MCF 10A (cell line): ENCODE measurements around the gene C1QL3. TPM values are rescaled to one million over a fixed set of nuclear protein-coding genes. Genes with fewer than 3 reads are reported as not detected.
A peak's percentile ranks its signal among the peaks of the same experiment; 100 is the strongest.

ENCODE experiments used
- BruUV-seq: library from RNA; stranded (reverse); fragments of 400-500 nt; replicated peaks from 2 replicates; lab custom pipeline; 2021; lab: Mats Ljungman, UMichigan
- CTCF ChIA-PET: fragments of 300-600 bp; sonication (Branson Sonifier 250); formaldehyde crosslinking; extraction: SDS; loops from one replicate; lab custom pipeline; 2021; ENCODE audit warnings: antibody characterized with exemption, inconsistent platforms; lab: Yijun Ruan, JAX
- POLR2A ChIA-PET: fragments of 300-600, 350-650 bp; sonication (Branson Sonifier 250); formaldehyde crosslinking; extraction: SDS; loops from one replicate; lab custom pipeline; 2020; ENCODE audit warnings: antibody characterized with exemption, inconsistent platforms; lab: Yijun Ruan, JAX
- DNase-seq: peaks from one replicate; pipeline ENCODE4 v3.0.0-alpha.2; 2018; ENCODE audit not compliant: unreplicated experiment
- H3K27ac Mint-ChIP-seq: one replicate; pipeline ENCODE4 v1.8.0; 2022; ENCODE audit warnings: mild to moderate bottlenecking, low read depth, mixed read lengths; ENCODE audit not compliant: unreplicated experiment
- H3K27me3 Mint-ChIP-seq: one replicate; pipeline ENCODE4 v1.8.0; 2022; ENCODE audit warnings: mixed read lengths; ENCODE audit not compliant: insufficient read depth, unreplicated experiment
- H3K36me3 Mint-ChIP-seq: one replicate; pipeline ENCODE4 v1.8.0; 2022; ENCODE audit warnings: mild to moderate bottlenecking, moderate library complexity, mixed read lengths; ENCODE audit not compliant: insufficient read depth, unreplicated experiment
- H3K4me1 Mint-ChIP-seq: one replicate; pipeline ENCODE4 v1.8.0; 2022; ENCODE audit warnings: mixed read lengths; ENCODE audit not compliant: insufficient read depth, unreplicated experiment
- H3K4me3 Mint-ChIP-seq: one replicate; pipeline ENCODE4 v1.8.0; 2022; ENCODE audit warnings: mild to moderate bottlenecking, moderate library complexity, mixed read lengths; ENCODE audit not compliant: unreplicated experiment
- H3K9me3 Mint-ChIP-seq: one replicate; pipeline ENCODE4 v1.8.0; 2022; ENCODE audit warnings: mixed read lengths; ENCODE audit not compliant: unreplicated experiment
- intact Hi-C: fragments of 100-400 bp; cut with micrococcal nuclease; formaldehyde crosslinking; loops from 2 replicates; pipeline ENCODE4 v1.14.1; 2022
- total RNA-seq: library from RNA; stranded (reverse); gene quantifications from 2 replicates; pipeline ENCODE4 v1.2.3, GENCODE V29; 2022
- TF ChIP-seq, protein P1 (sequence below): fragments of 200-600 bp; IDR thresholded peaks from one replicate; pipeline ENCODE4 v1.8.0; 2022; ENCODE audit warnings: antibody characterized with exemption, mild to moderate bottlenecking; ENCODE audit not compliant: unreplicated experiment

The C1QL3 gene
- total RNA-seq, 1 experiment from 2014 or later: not detected

DNA sequence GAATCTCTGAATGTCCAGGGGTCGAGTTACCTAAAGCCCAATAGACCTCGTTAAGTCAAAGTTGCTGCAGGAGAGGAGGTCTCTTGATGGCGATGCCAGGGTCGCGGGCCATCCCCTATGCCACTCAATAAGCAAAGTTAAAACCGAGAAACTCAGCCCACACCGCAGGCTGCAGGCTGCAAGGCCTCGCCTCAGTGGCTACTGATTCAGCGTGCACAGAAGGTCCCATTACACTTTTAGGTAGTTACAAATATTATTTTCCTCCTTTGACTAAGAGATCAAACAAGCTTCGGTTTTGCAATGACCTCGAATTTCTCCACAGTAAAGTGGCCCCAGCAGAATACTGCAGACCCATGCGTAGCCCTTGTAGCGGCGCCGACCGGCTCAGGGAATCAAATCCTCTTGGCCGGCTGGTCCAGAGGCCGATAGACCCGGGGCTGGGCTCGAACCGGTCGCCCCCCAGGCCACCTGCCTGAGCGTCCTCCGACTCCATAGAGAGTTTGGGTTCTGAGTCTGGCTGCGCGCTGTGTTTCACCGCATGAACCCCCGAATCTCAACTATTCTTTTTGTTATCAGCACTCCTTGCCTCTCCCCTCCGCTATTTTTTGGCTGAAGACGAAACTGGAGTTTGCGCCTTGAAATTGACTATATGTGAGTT, 2.3 kb downstream of the C1QL3 start:
- Mint-ChIP-seq H3K4me3 (no peak overlapping the region), H3K27me3 (no peaks in the 10 kb centered on the region), H3K9me3 (no peaks in the 10 kb centered on the region), H3K36me3 (peaks cover 14% of the 10 kb centered on the region), H3K4me1 (no peaks in the 10 kb centered on the region), H3K27ac (no peak overlapping the region)
- intact Hi-C loops: no loop called here
- no peak for DNase-seq
- TF ChIP-seq, protein P1, sequence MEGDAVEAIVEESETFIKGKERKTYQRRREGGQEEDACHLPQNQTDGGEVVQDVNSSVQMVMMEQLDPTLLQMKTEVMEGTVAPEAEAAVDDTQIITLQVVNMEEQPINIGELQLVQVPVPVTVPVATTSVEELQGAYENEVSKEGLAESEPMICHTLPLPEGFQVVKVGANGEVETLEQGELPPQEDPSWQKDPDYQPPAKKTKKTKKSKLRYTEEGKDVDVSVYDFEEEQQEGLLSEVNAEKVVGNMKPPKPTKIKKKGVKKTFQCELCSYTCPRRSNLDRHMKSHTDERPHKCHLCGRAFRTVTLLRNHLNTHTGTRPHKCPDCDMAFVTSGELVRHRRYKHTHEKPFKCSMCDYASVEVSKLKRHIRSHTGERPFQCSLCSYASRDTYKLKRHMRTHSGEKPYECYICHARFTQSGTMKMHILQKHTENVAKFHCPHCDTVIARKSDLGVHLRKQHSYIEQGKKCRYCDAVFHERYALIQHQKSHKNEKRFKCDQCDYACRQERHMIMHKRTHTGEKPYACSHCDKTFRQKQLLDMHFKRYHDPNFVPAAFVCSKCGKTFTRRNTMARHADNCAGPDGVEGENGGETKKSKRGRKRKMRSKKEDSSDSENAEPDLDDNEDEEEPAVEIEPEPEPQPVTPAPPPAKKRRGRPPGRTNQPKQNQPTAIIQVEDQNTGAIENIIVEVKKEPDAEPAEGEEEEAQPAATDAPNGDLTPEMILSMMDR: no peak
- ChIA-PET POLR2A (no interaction called here), CTCF (interaction anchor here (0.7 to 1.0 kb wide), 4 partner anchors 9 to 66 kb away, joined by 3 to 6 read pairs (median 4); no protein-coding TSS in a partner anchor)
- BruUV-seq: no TSS peak

- ChIA-PET POLR2A (no interaction called here), CTCF (interaction anchor here (0.6 to 1.0 kb wide), 6 partner anchors 8 to 222 kb away, joined by 3 to 6 read pairs (median 4); no protein-coding TSS in a partner anchor)
- Mint-ChIP-seq H3K27me3 (no peaks in the 10 kb centered on the region), H3K27ac (no peak overlapping the region), H3K36me3 (peaks cover 13% of the 10 kb centered on the region), H3K4me3 (no peak overlapping the region), H3K4me1 (no peaks in the 10 kb centered on the region), H3K9me3 (no peaks in the 10 kb centered on the region)
- intact Hi-C loops: no loop called here
- no peak for DNase-seq
- TF ChIP-seq, protein P1: no peak
- no TSS peak for BruUV-seq
These were observed 2.9 kb downstream of the C1QL3 start for GRCh38 chr10:16518822-16519221.

DNA sequence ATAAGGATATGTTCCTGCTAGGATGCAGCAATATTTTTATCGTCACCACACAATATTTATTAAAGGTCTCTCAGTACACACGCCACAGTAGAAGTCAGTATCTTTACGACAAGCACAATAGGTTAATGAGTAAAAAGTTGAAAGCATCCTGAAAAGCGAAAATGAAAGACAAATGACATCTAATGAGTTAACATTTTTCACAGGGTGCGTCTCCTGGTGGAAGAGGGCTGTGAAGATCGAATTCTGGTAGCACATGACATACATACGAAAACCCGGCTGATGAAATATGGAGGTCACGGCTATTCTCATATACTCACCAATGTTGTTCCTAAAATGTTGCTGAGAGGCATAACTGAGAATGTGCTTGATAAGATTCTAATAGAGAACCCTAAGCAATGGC, 10.8 kb downstream of the C1QL3 start:
- no peak overlapping the region for H3K4me3 Mint-ChIP-seq
- ChIA-PET POLR2A (interaction anchor here (0.7 to 0.8 kb wide), 2 partner anchors 21 to 1041 kb away, joined by 3 read pairs; no protein-coding TSS in a partner anchor), CTCF (interaction anchor here (0.8 to 1.4 kb wide), 2 partner anchors 8 to 11 kb away, joined by 3 to 6 read pairs; no protein-coding TSS in a partner anchor)
- H3K27ac Mint-ChIP-seq: no peak overlapping the region
- H3K27me3 Mint-ChIP-seq: no peaks in the 10 kb centered on the region
- no peaks in the 10 kb centered on the region for H3K9me3 Mint-ChIP-seq
- TF ChIP-seq, protein P1: no peak
- BruUV-seq: no TSS peak
- intact Hi-C loops: no loop called here
- no peak for DNase-seq
- H3K36me3 Mint-ChIP-seq: peaks cover 6% of the 10 kb centered on the region
- H3K4me1 Mint-ChIP-seq: peaks cover 8% of the 10 kb centered on the region

GRCh38 chr10:16509996-16510395, 11.7 kb downstream of the C1QL3 start:
- peaks cover 6% of the 10 kb centered on the region for H3K36me3 Mint-ChIP-seq
- H3K4me3 Mint-ChIP-seq: no peak overlapping the region
- H3K9me3 Mint-ChIP-seq: no peaks in the 10 kb centered on the region
- H3K27ac Mint-ChIP-seq: peak overlapping the region; percentile 50
- peak; percentile 28 for DNase-seq
- intact Hi-C loops: no loop called here
- TF ChIP-seq, protein P1: no peak
- ChIA-PET POLR2A (interaction anchor here (0.8 kb wide), 1 partner anchor 1042 kb away, joined by 3 read pairs; no protein-coding TSS in a partner anchor), CTCF (interaction anchor here (0.8 to 1.4 kb wide), 2 partner anchors 9 to 10 kb away, joined by 3 to 6 read pairs; no protein-coding TSS in a partner anchor)
- no TSS peak for BruUV-seq
- no peaks in the 10 kb centered on the region for H3K27me3 Mint-ChIP-seq
- H3K4me1 Mint-ChIP-seq: peaks cover 8% of the 10 kb centered on the region
